PFSK-1 (cell line): Measurements from ENCODE around the gene PPP1R18.

ENCODE experiments used
- POLR2AphosphoS5 ChIP-seq: IDR thresholded peaks from 2 replicates; pipeline ENCODE4 v1.6.1; 2012; ENCODE audit warnings: low read depth, mild to moderate bottlenecking, control low read depth, low read length, moderate library complexity
- SIN3A ChIP-seq: IDR thresholded peaks from 2 replicates; pipeline ENCODE4 v1.6.1; 2012; ENCODE audit warnings: mild to moderate bottlenecking, low read length, moderate library complexity, borderline replicate concordance; ENCODE audit not compliant: insufficient read depth
- TF ChIP-seq, protein P1 (sequence below), 2 experiments: IDR thresholded peaks; 2 replicates each; pipeline versions ENCODE4 v1.6.1 to v1.8.0; 2011 to 2012; ENCODE audit warnings: low read depth in 2 of 2, low read length in 2 of 2, control low read depth in 1 of 2, inconsistent platforms in 1 of 2, mild to moderate bottlenecking in 1 of 2, moderate library complexity in 1 of 2; ENCODE audit not compliant: insufficient read depth in 1 of 2

DNA sequence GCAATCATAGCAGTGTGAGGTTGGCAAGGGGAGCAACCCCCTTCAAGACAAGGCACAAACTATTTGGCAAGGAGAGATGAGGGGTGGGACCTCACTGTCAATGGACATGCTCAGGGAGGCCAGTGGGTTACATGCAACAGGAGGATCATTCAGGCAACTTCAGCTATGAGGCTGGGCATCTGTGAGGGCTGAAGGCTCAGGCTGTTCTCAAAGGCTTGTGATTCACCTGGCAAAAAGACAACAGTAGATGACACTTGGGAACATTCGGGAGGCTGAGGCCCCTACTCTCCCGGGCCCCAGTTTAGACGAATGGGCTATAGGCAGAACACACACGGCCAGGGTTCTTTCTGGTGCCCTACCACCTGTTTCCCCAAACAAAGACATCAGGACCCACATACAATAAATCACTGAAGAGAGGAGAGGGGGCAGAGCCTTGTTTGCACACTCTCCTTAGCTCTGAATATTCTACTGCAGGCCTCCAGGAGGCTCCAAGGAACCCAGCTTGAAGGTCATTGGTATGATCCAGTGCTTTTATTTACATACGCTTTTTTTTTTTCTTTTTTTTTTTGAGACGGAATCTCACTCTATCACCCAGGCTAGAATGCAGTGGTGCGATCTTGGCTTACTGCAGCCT lies 41.6 kb upstream of the PPP1R18 start:
- no peak for TF ChIP-seq POLR2AphosphoS5
- TF ChIP-seq, protein P1, sequence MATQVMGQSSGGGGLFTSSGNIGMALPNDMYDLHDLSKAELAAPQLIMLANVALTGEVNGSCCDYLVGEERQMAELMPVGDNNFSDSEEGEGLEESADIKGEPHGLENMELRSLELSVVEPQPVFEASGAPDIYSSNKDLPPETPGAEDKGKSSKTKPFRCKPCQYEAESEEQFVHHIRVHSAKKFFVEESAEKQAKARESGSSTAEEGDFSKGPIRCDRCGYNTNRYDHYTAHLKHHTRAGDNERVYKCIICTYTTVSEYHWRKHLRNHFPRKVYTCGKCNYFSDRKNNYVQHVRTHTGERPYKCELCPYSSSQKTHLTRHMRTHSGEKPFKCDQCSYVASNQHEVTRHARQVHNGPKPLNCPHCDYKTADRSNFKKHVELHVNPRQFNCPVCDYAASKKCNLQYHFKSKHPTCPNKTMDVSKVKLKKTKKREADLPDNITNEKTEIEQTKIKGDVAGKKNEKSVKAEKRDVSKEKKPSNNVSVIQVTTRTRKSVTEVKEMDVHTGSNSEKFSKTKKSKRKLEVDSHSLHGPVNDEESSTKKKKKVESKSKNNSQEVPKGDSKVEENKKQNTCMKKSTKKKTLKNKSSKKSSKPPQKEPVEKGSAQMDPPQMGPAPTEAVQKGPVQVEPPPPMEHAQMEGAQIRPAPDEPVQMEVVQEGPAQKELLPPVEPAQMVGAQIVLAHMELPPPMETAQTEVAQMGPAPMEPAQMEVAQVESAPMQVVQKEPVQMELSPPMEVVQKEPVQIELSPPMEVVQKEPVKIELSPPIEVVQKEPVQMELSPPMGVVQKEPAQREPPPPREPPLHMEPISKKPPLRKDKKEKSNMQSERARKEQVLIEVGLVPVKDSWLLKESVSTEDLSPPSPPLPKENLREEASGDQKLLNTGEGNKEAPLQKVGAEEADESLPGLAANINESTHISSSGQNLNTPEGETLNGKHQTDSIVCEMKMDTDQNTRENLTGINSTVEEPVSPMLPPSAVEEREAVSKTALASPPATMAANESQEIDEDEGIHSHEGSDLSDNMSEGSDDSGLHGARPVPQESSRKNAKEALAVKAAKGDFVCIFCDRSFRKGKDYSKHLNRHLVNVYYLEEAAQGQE (IDR thresholded peaks at IDR 0.05; ENCODE audit: insufficient read depth in 1 of 2, low read depth in 2 of 2, low read length in 2 of 2) = no peak
- no peak for TF ChIP-seq SIN3A
